ENCODE results near the gene TFEB.

TFEB gene

GRCh38 chr6:41658636-41659035, 76.8 kb downstream of the TFEB start:
- DNase-seq (ENCODE audit: low read depth in 1 of 2, low spot score in 1 of 2) = no peak

GRCh38 chr6:41657131-41658094, 78.0 kb downstream of the TFEB start:
- Histone ChIP-seq H3K27me3 (ENCODE audit: insufficient read depth, poor library complexity, severe bottlenecking) (peaks cover 7% of the 10 kb centered on the region), H3K4me3 (replicated peaks; ENCODE audit: insufficient read depth, low read length) (no peak overlapping the region), H3K27ac (replicated peaks) (no peak overlapping the region)
- no peak for TF ChIP-seq CTCF (IDR thresholded peaks at IDR 0.05; ENCODE audit: insufficient read depth, low read length)
- DNase-seq (ENCODE audit: low read depth in 1 of 2, low spot score in 1 of 2) = no peak

More at GRCh38 chr6:41658636-41659035, 76.8 kb downstream of the TFEB start:
- Histone ChIP-seq H3K4me3 (replicated peaks; ENCODE audit: insufficient read depth, low read length) (no peak overlapping the region), H3K27me3 (ENCODE audit: insufficient read depth, poor library complexity, severe bottlenecking) (peaks cover 7% of the 10 kb centered on the region), H3K27ac (replicated peaks) (no peak overlapping the region)
- TF ChIP-seq SPI1 (IDR thresholded peaks at IDR 0.05; ENCODE audit: borderline replicate concordance, low read depth) (no peak), GABPA (IDR thresholded peaks at IDR 0.05; ENCODE audit: low read depth) (no peak), CTCF (IDR thresholded peaks at IDR 0.05; ENCODE audit: insufficient read depth, low read length) (no peak), POLR2AphosphoS5 (IDR thresholded peaks at IDR 0.05; ENCODE audit: low read depth) (no peak), REST (IDR thresholded peaks at IDR 0.05; ENCODE audit: insufficient replicate concordance, low read depth) (no peak)

GRCh38 chr6:41656002-41656691, 79.3 kb downstream of the TFEB start:
- TF ChIP-seq CTCF (IDR thresholded peaks at IDR 0.05; ENCODE audit: insufficient read depth, low read length) (no peak), REST (IDR thresholded peaks at IDR 0.05; ENCODE audit: insufficient replicate concordance, low read depth) (no peak), SPI1 (IDR thresholded peaks at IDR 0.05; ENCODE audit: borderline replicate concordance, low read depth) (no peak), POLR2AphosphoS5 (IDR thresholded peaks at IDR 0.05; ENCODE audit: low read depth) (no peak), GABPA (IDR thresholded peaks at IDR 0.05; ENCODE audit: low read depth) (no peak)
- Histone ChIP-seq H3K27me3 (ENCODE audit: insufficient read depth, poor library complexity, severe bottlenecking) (peaks cover 7% of the 10 kb centered on the region), H3K27ac (replicated peaks) (no peak overlapping the region), H3K4me3 (replicated peaks; ENCODE audit: insufficient read depth, low read length) (no peak overlapping the region)
- DNase-seq (ENCODE audit: low read depth in 1 of 2, low spot score in 1 of 2) = no peak
